OCI-LY3 (cell line): ENCODE data around the gene VMA21.

Experiments
- H2AFZ ChIP-seq: fragments of 200-600, 300-600 bp; shearing (Covaris generic); 2 replicates; pipeline ENCODE4 v1.6.0; 2014; ENCODE audit warnings: antibody characterized with exemption, low read depth, low read length
- H3K27ac ChIP-seq: fragments of 200-600, 300-600 bp; sonication (generic); 2 replicates; pipeline ENCODE4 v1.5.1; 2014; ENCODE audit warnings: mild to moderate bottlenecking, low read length, moderate library complexity, mixed read lengths
- H3K27me3 ChIP-seq: fragments of 200-600, 300-600 bp; sonication (generic); 2 replicates; pipeline ENCODE4 v1.6.1; 2014; ENCODE audit warnings: low read depth, low read length, mixed read lengths
- H3K36me3 ChIP-seq: fragments of 200-600, 300-600 bp; sonication (generic); replicated peaks from 2 replicates; pipeline ENCODE3; 2014; ENCODE audit warnings: low read depth, low read length, mixed read lengths
- H3K4me1 ChIP-seq: fragments of 300-600, 200-600 bp; sonication (generic); 2 replicates; pipeline ENCODE4 v1.6.1; 2014; ENCODE audit warnings: low read length, mixed read lengths
- H3K4me2 ChIP-seq: fragments of 200-600, 300-600 bp; sonication (generic); 2 replicates; pipeline ENCODE4 v1.6.1; 2014; ENCODE audit warnings: low read length, mixed read lengths
- H3K4me3 ChIP-seq: fragments of 300-600, 200-600 bp; sonication (generic); 2 replicates; pipeline ENCODE4 v1.5.1; 2014; ENCODE audit warnings: antibody characterized with exemption, mild to moderate bottlenecking, low read length, moderate library complexity
- H3K79me2 ChIP-seq: fragments of 300-600, 200-600 bp; shearing (Covaris generic); 2 replicates; pipeline ENCODE4 v1.6.1; 2014; ENCODE audit warnings: mild to moderate bottlenecking, low read length, mixed read lengths
- H3K9ac ChIP-seq: fragments of 300-600, 200-600 bp; shearing (Covaris generic); 2 replicates; pipeline ENCODE4 v1.6.0; 2014; ENCODE audit warnings: mild to moderate bottlenecking, low read length, moderate library complexity
- H3K9me3 ChIP-seq: fragments of 200-600, 300-600 bp; shearing (Covaris generic); 2 replicates; pipeline ENCODE4 v1.6.1; 2014; ENCODE audit warnings: low read length, mixed read lengths; ENCODE audit not compliant: insufficient read depth
- H4K20me1 ChIP-seq: fragments of 200-600, 300-600 bp; sonication (generic); 2 replicates; pipeline ENCODE4 v1.6.1; 2016; ENCODE audit warnings: low read length, mixed read lengths; ENCODE audit not compliant: insufficient read depth
- EZH2phosphoT487 ChIP-seq: fragments of 200-600 bp; shearing (Covaris generic); IDR thresholded peaks from 2 replicates; pipeline ENCODE4 v1.6.1; 2018; ENCODE audit warnings: antibody characterized with exemption, mixed run types, low read depth
- TF ChIP-seq, protein P1 (sequence below): fragments of 200-600, 300-600 bp; sonication (generic); IDR thresholded peaks from 2 replicates; pipeline ENCODE4 v1.5.1; 2014; ENCODE audit warnings: antibody characterized with exemption, low read length, low read depth

The VMA21 gene

DNA sequence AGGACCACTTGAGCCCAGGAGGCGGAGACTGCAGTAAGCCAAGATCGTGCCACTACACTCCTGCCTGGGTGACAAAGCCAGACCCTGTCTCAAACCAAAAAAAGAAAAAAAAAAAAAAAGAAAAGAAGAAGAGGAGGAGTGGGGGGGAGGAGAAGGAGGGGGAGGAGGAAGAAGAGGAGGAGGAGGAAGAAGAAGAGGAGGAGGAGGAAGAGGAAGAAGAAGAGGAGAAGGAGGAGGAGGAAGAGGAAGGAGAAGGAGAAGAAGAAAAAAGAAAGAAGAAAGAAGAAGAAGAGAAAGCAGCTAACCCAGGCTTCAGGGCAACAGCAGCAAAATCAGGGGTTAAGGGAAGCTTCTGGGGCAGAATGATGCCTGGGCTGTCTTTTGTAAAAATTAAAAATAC, 27.5 kb downstream of the VMA21 start:
- Histone ChIP-seq H3K27ac (no peak overlapping the region), H3K79me2 (no peaks in the 10 kb centered on the region), H4K20me1 (no peaks in the 10 kb centered on the region), H2AFZ (no peak overlapping the region), H3K27me3 (no peaks in the 10 kb centered on the region), H3K9me3 (no peaks in the 10 kb centered on the region), H3K4me1 (no peaks in the 10 kb centered on the region), H3K4me3 (no peak overlapping the region), H3K9ac (no peak overlapping the region), H3K36me3 (no peaks in the 10 kb centered on the region), H3K4me2 (no peak overlapping the region)
- TF ChIP-seq EZH2phosphoT487 = no peak
- TF ChIP-seq, protein P1, sequence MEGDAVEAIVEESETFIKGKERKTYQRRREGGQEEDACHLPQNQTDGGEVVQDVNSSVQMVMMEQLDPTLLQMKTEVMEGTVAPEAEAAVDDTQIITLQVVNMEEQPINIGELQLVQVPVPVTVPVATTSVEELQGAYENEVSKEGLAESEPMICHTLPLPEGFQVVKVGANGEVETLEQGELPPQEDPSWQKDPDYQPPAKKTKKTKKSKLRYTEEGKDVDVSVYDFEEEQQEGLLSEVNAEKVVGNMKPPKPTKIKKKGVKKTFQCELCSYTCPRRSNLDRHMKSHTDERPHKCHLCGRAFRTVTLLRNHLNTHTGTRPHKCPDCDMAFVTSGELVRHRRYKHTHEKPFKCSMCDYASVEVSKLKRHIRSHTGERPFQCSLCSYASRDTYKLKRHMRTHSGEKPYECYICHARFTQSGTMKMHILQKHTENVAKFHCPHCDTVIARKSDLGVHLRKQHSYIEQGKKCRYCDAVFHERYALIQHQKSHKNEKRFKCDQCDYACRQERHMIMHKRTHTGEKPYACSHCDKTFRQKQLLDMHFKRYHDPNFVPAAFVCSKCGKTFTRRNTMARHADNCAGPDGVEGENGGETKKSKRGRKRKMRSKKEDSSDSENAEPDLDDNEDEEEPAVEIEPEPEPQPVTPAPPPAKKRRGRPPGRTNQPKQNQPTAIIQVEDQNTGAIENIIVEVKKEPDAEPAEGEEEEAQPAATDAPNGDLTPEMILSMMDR = no peak

DNA sequence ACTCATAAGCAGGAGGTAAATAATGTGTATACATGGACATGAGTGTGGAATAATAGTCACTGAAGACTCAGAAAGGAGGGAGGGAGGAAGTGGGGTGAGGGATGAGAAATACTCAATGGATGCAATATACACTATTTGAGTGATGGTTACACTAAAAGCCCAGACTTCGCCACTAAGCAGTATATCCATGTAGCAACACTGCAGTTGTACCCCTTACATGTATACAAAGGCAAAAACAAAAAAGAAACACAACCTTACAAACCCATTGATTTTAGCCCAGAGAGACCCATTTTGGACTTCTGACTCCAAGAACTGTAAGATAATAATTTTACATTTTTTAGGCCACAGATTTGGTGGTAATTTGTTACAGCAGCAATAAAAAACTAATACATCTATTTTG, 51.5 kb downstream of the VMA21 start:
- Histone ChIP-seq H3K4me2 (no peak overlapping the region), H3K4me1 (no peaks in the 10 kb centered on the region), H3K9me3 (no peaks in the 10 kb centered on the region), H3K27ac (no peak overlapping the region), H4K20me1 (no peaks in the 10 kb centered on the region), H3K79me2 (no peaks in the 10 kb centered on the region), H3K4me3 (no peak overlapping the region), H3K9ac (no peak overlapping the region), H3K36me3 (no peaks in the 10 kb centered on the region), H3K27me3 (no peaks in the 10 kb centered on the region), H2AFZ (no peak overlapping the region)
- TF ChIP-seq EZH2phosphoT487 = no peak
- TF ChIP-seq, protein P1 = no peak

- Histone ChIP-seq H3K36me3 (no peaks in the 10 kb centered on the region), H4K20me1 (no peaks in the 10 kb centered on the region), H3K79me2 (no peaks in the 10 kb centered on the region), H3K9ac (no peak overlapping the region), H3K9me3 (no peaks in the 10 kb centered on the region), H3K27me3 (no peaks in the 10 kb centered on the region), H3K4me1 (no peaks in the 10 kb centered on the region), H3K4me3 (no peak overlapping the region), H2AFZ (no peak overlapping the region), H3K4me2 (no peak overlapping the region), H3K27ac (no peak overlapping the region)
- TF ChIP-seq, protein P1 = no peak
- TF ChIP-seq EZH2phosphoT487 = no peak
Measured at GRCh38 chrX:151458824-151459223, 61.8 kb downstream of the VMA21 start.
